OCI-LY3 (cell line): ENCODE results near the gene CHST11.

Experiments
- H2AFZ ChIP-seq: fragments of 200-600, 300-600 bp; shearing (Covaris generic); 2 replicates; pipeline ENCODE4 v1.6.0; 2014; ENCODE audit warnings: antibody characterized with exemption, low read depth, low read length
- H3K27ac ChIP-seq: fragments of 200-600, 300-600 bp; sonication (generic); 2 replicates; pipeline ENCODE4 v1.5.1; 2014; ENCODE audit warnings: mild to moderate bottlenecking, low read length, moderate library complexity, mixed read lengths
- H3K27me3 ChIP-seq: fragments of 200-600, 300-600 bp; sonication (generic); 2 replicates; pipeline ENCODE4 v1.6.1; 2014; ENCODE audit warnings: low read depth, low read length, mixed read lengths
- H3K36me3 ChIP-seq: fragments of 200-600, 300-600 bp; sonication (generic); replicated peaks from 2 replicates; pipeline ENCODE3; 2014; ENCODE audit warnings: low read depth, low read length, mixed read lengths
- H3K4me1 ChIP-seq: fragments of 300-600, 200-600 bp; sonication (generic); 2 replicates; pipeline ENCODE4 v1.6.1; 2014; ENCODE audit warnings: low read length, mixed read lengths
- H3K4me2 ChIP-seq: fragments of 200-600, 300-600 bp; sonication (generic); 2 replicates; pipeline ENCODE4 v1.6.1; 2014; ENCODE audit warnings: low read length, mixed read lengths
- H3K4me3 ChIP-seq: fragments of 300-600, 200-600 bp; sonication (generic); 2 replicates; pipeline ENCODE4 v1.5.1; 2014; ENCODE audit warnings: antibody characterized with exemption, mild to moderate bottlenecking, low read length, moderate library complexity
- H3K79me2 ChIP-seq: fragments of 300-600, 200-600 bp; shearing (Covaris generic); 2 replicates; pipeline ENCODE4 v1.6.1; 2014; ENCODE audit warnings: mild to moderate bottlenecking, low read length, mixed read lengths
- H3K9ac ChIP-seq: fragments of 300-600, 200-600 bp; shearing (Covaris generic); 2 replicates; pipeline ENCODE4 v1.6.0; 2014; ENCODE audit warnings: mild to moderate bottlenecking, low read length, moderate library complexity
- H3K9me3 ChIP-seq: fragments of 200-600, 300-600 bp; shearing (Covaris generic); 2 replicates; pipeline ENCODE4 v1.6.1; 2014; ENCODE audit warnings: low read length, mixed read lengths; ENCODE audit not compliant: insufficient read depth
- H4K20me1 ChIP-seq: fragments of 200-600, 300-600 bp; sonication (generic); 2 replicates; pipeline ENCODE4 v1.6.1; 2016; ENCODE audit warnings: low read length, mixed read lengths; ENCODE audit not compliant: insufficient read depth
- CTCF ChIP-seq: fragments of 200-600, 300-600 bp; sonication (generic); IDR thresholded peaks from 2 replicates; pipeline ENCODE4 v1.5.1; 2014; ENCODE audit warnings: antibody characterized with exemption, low read length, low read depth
- EZH2phosphoT487 ChIP-seq: fragments of 200-600 bp; shearing (Covaris generic); IDR thresholded peaks from 2 replicates; pipeline ENCODE4 v1.6.1; 2018; ENCODE audit warnings: antibody characterized with exemption, mixed run types, low read depth

CHST11 gene

GRCh38 chr12:104457746-104458693 lies 1.3 kb downstream of the CHST11 start:
- H3K4me1 ChIP-seq: peaks cover 19% of the 10 kb centered on the region
- H3K27ac ChIP-seq: 0 out of 2 replicates have a peak overlapping the region, but pooled peaks have one; percentile 15

GRCh38 chr12:104458694-104459367 lies 2.1 kb downstream of the CHST11 start:
- H3K4me3 ChIP-seq: peak overlapping the region; percentile 86
- H3K36me3 ChIP-seq: no peaks in the 10 kb centered on the region
- H3K4me2 ChIP-seq: peak overlapping the region; percentile 91
- no peak for TF ChIP-seq CTCF
- TF ChIP-seq EZH2phosphoT487: no peak
- H3K9me3 ChIP-seq: no peaks in the 10 kb centered on the region
- H3K79me2 ChIP-seq: peaks cover 9% of the 10 kb centered on the region; the same call in 1 of the 2 replicates
- no peak overlapping the region for H2AFZ ChIP-seq
- H3K9ac ChIP-seq: peak overlapping the region; percentile 81
- H3K27me3 ChIP-seq: peaks cover 17% of the 10 kb centered on the region
- no peak overlapping the region for H3K27ac ChIP-seq
- H3K4me1 ChIP-seq: peaks cover 26% of the 10 kb centered on the region
- H4K20me1 ChIP-seq: no peaks in the 10 kb centered on the region

More at GRCh38 chr12:104457746-104458693, 1.3 kb downstream of the CHST11 start:
- peak overlapping the region; percentile 86 for H3K4me3 ChIP-seq
- no peaks in the 10 kb centered on the region for H3K9me3 ChIP-seq
- H3K4me2 ChIP-seq: peak overlapping the region; percentile 91
- H2AFZ ChIP-seq: peak overlapping the region; percentile 78; the same call in 1 of the 2 replicates
- H3K79me2 ChIP-seq: peaks cover 9% of the 10 kb centered on the region; the same call in 1 of the 2 replicates
- H3K9ac ChIP-seq: peak overlapping the region; percentile 81
- TF ChIP-seq EZH2phosphoT487 (no peak), CTCF (peak; percentile 16)
- H4K20me1 ChIP-seq: no peaks in the 10 kb centered on the region
- peaks cover 17% of the 10 kb centered on the region for H3K27me3 ChIP-seq
- no peaks in the 10 kb centered on the region for H3K36me3 ChIP-seq

- peaks cover 26% of the 10 kb centered on the region for H3K4me1 ChIP-seq
Observed at GRCh38 chr12:104459368-104459909, 2.7 kb downstream of the CHST11 start.

More at GRCh38 chr12:104459368-104459909, 2.7 kb downstream of the CHST11 start:
- Histone ChIP-seq H3K27me3 (peaks cover 17% of the 10 kb centered on the region), H2AFZ (no peak overlapping the region), H3K4me3 (no peak overlapping the region), H3K27ac (no peak overlapping the region), H3K36me3 (no peaks in the 10 kb centered on the region), H4K20me1 (no peaks in the 10 kb centered on the region), H3K4me2 (no peak overlapping the region; the same call in 1 of the 2 replicates), H3K79me2 (peaks cover 9% of the 10 kb centered on the region; the same call in 1 of the 2 replicates), H3K9ac (no peak overlapping the region), H3K9me3 (no peaks in the 10 kb centered on the region)
- TF ChIP-seq CTCF (no peak), EZH2phosphoT487 (no peak)
